HepG2 (cell line): ENCODE data around the gene EFNA4. TPM values are rescaled to one million over a fixed set of nuclear protein-coding genes. Genes with fewer than 3 reads are reported as not detected.

Experiments used
- CBFB ChIP-seq: sonication (generic); formaldehyde crosslinking; IDR thresholded peaks from 2 replicates; pipeline ENCODE4 v1.4.0; 2020; ENCODE audit warnings: missing genetic modification reagents
- CBX5 ChIP-seq: sonication (generic); formaldehyde crosslinking; IDR thresholded peaks from 2 replicates; pipeline ENCODE4 v1.4.0; 2020; ENCODE audit warnings: missing genetic modification reagents, borderline replicate concordance
- DBP ChIP-seq: sonication (generic); formaldehyde crosslinking; IDR thresholded peaks from 2 replicates; pipeline ENCODE4 v1.4.0; 2020; ENCODE audit warnings: missing genetic modification reagents; ENCODE audit errors: not compliant biosample characterization
- FOSL1 ChIP-seq: sonication (generic); formaldehyde crosslinking; IDR thresholded peaks from 2 replicates; pipeline ENCODE4 v1.9.0; 2021; ENCODE audit warnings: missing genetic modification reagents, borderline replicate concordance
- GRHL1 ChIP-seq: sonication (generic); formaldehyde crosslinking; conservative IDR thresholded peaks from 2 replicates; pipeline ENCODE4 v1.8.0; 2022; ENCODE audit warnings: missing genetic modification reagents
- HMGA1 ChIP-seq: sonication (generic); formaldehyde crosslinking; conservative IDR thresholded peaks from 2 replicates; pipeline ENCODE4 v1.4.0; 2020; ENCODE audit warnings: missing genetic modification reagents
- HNRNPK ChIP-seq: fragments of 200-400 bp; formaldehyde crosslinking; IDR thresholded peaks from 2 replicates; pipeline ENCODE4 v1.6.1; 2018; ENCODE audit warnings: low read length, low read depth, moderate library complexity, mild to moderate bottlenecking; ENCODE audit not compliant: poor library complexity, severe bottlenecking
- JARID2 ChIP-seq: sonication (generic); formaldehyde crosslinking; IDR thresholded peaks from 2 replicates; pipeline ENCODE4 v1.8.1; 2023; ENCODE audit warnings: missing genetic modification reagents, inconsistent platforms; ENCODE audit not compliant: insufficient replicate concordance
- KDM1A ChIP-seq: IDR thresholded peaks from 2 replicates; pipeline ENCODE4 v1.6.1; 2016; ENCODE audit warnings: missing compliant biosample characterization
- MEIS2 ChIP-seq: sonication (generic); formaldehyde crosslinking; IDR thresholded peaks from 2 replicates; pipeline ENCODE4 v1.9.0; 2021; ENCODE audit warnings: mild to moderate bottlenecking, missing genetic modification reagents
- NBN ChIP-seq: fragments of 450-650 bp; conservative IDR thresholded peaks from 2 replicates; pipeline ENCODE4 v1.6.1; 2017
- NFE2L1 ChIP-seq: sonication (generic); formaldehyde crosslinking; IDR thresholded peaks from 2 replicates; pipeline ENCODE4 v1.4.0; 2020; ENCODE audit warnings: missing genetic modification reagents, mild to moderate bottlenecking, borderline replicate concordance
- ONECUT2 ChIP-seq: sonication (generic); formaldehyde crosslinking; IDR thresholded peaks from 2 replicates; pipeline ENCODE4 v1.4.0; 2020; ENCODE audit warnings: missing genetic modification reagents
- RFXAP ChIP-seq: sonication (generic); formaldehyde crosslinking; IDR thresholded peaks from 2 replicates; pipeline ENCODE4 v1.4.0; 2020; ENCODE audit warnings: missing genetic modification reagents, borderline replicate concordance
- SMYD3 ChIP-seq: sonication (generic); formaldehyde crosslinking; IDR thresholded peaks from 2 replicates; pipeline ENCODE4 v1.8.1; 2023; ENCODE audit warnings: mild to moderate bottlenecking, missing genetic modification reagents
- SP1 ChIP-seq, 2 experiments: fragments of 450-650 bp in 1 of 2; sonication (generic) in 1 of 2; formaldehyde crosslinking in 1 of 2; IDR thresholded peaks; 2 replicates each; pipeline versions ENCODE4 v1.4.0 to v1.6.1; 2016 to 2020; ENCODE audit warnings: missing genetic modification reagents in 1 of 2
- ZBTB34 ChIP-seq: sonication (generic); formaldehyde crosslinking; IDR thresholded peaks from 2 replicates; pipeline ENCODE4 v1.8.0; 2022; ENCODE audit warnings: mild to moderate bottlenecking, missing genetic modification reagents
- ZBTB7A ChIP-seq: sonication (generic); formaldehyde crosslinking; IDR thresholded peaks from 2 replicates; pipeline ENCODE4 v1.8.0; 2022; ENCODE audit warnings: mild to moderate bottlenecking, missing genetic modification reagents
- ZFP82 ChIP-seq: sonication (generic); formaldehyde crosslinking; IDR thresholded peaks from 2 replicates; pipeline ENCODE4 v1.5.1; 2020; ENCODE audit warnings: mild to moderate bottlenecking, missing genetic modification reagents, borderline replicate concordance
- ZNF20 ChIP-seq: sonication (generic); formaldehyde crosslinking; IDR thresholded peaks from 2 replicates; pipeline ENCODE4 v1.4.0; 2020; ENCODE audit warnings: mild to moderate bottlenecking, moderate library complexity, missing genetic modification reagents
- ZNF24 ChIP-seq: fragments of 450-650 bp; IDR thresholded peaks from 2 replicates; pipeline ENCODE4 v1.6.1; 2017; ENCODE audit warnings: antibody characterized with exemption, mild to moderate bottlenecking
- ZNF572 ChIP-seq: sonication (generic); formaldehyde crosslinking; IDR thresholded peaks from 2 replicates; pipeline ENCODE4 v1.5.1; 2020; ENCODE audit warnings: mild to moderate bottlenecking, missing genetic modification reagents
- ZNF780A ChIP-seq: sonication (generic); formaldehyde crosslinking; IDR thresholded peaks from 2 replicates; pipeline ENCODE4 v1.8.0; 2022; ENCODE audit warnings: mild to moderate bottlenecking, missing genetic modification reagents, moderate library complexity
- polyA plus RNA-seq, 8 experiments: library from polyadenylated mRNA; depleted of rRNA in 3 of 8; stranded (reverse) in 7 of 8; unstranded in 1 of 8; fragments of >200 nt; fragmentation: Illumina TruSeq in 4 of 8; extraction: Trizol in 4 of 8; gene quantifications; 2 replicates each; pipeline versions ENCODE4 v1.2.1 to v1.2.3, GENCODE V29; 2011 to 2016; ENCODE audit warnings: low read depth in 4 of 8, missing spikeins in 1 of 8, mixed read lengths in 1 of 8; ENCODE audit not compliant: insufficient read depth in 1 of 8
- total RNA-seq, 5 experiments: library from RNA; depleted of rRNA; stranded (reverse); fragments of >200 nt; fragmentation: Illumina TruSeq; extraction: Trizol; gene quantifications; 2 replicates each; pipeline ENCODE4 v1.2.3, GENCODE V29; 2016; ENCODE audit warnings: low read depth in 1 of 5
- TF ChIP-seq, protein P1 (sequence below): IDR thresholded peaks from 2 replicates; pipeline ENCODE4 v1.6.1; 2016; ENCODE audit warnings: low read depth, borderline replicate concordance
- TF ChIP-seq, protein P2 (sequence below): sonication (generic); formaldehyde crosslinking; IDR thresholded peaks from 2 replicates; pipeline ENCODE4 v1.4.0; 2020; ENCODE audit warnings: missing genetic modification reagents, low read depth, mild to moderate bottlenecking, borderline replicate concordance

Gene EFNA4
- total and polyA plus RNA-seq, 2 of the 13 experiments (the other 11 are each of a cell fraction or from before 2014, with no cell fraction given), result 12.0 to 17.2 TPM

DNA sequence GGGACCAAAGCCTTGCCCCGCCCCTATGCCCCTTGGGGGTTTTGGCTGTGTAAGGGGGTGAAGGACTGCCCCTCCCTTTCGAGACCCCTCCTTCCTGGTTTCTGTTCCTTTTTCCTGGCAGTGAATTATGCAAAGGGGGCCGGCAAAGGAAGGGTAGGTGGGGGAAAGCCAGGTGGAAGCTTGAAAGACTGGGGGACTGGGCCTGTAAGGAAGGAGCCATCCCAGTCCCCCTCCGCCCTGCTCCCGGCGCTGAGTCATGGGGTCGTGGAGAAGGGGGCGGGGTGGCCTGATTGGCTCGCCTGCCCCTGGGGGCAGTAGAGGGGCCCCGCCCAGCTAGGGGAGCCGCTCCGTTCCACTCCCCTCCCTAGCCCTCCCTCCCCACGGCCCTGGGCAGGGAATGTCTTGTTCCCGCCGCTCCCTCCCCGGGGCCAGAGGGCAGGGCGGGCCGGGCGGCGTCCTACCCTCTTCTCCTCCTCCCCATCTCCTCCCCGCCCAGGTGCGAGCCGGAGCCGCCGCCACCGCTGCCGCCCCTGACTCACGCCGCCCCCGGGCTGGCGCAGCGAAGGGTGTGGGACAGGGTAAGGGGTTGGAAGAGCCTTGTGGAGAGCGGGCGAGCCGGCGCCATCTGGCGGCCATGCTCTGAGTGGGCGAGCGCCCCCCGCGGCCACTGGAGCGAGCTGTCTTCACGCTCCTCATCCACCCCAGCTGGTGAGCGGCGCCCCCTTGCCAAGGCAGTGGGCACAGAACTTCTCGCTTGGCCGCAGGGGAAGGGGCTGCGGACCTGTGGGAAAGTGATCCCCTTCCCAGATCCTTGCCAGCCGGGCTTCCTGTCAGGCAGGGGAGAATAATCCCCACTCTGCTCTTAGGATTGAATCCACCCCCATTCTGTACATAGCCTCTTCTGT is 46.2 kb upstream of the EFNA4 start (continued):
- TF ChIP-seq ZNF20 (CRISPR knock-in tag) (no peak), DBP (CRISPR knock-in tag) (no peak), ZFP82 (no peak), HMGA1 (no peak), ONECUT2 (no peak), ZBTB7A (CRISPR knock-in tag) (peak; percentile 95), ZBTB34 (CRISPR knock-in tag) (no peak), RFXAP (CRISPR knock-in tag) (peak; percentile 57; the same call in 1 of the 2 replicates), ZNF572 (CRISPR knock-in tag) (peak; percentile 45; the same call in 1 of the 2 replicates), CBX5 (CRISPR knock-in tag) (peak; percentile 95; the same call in 1 of the 2 replicates), KDM1A (CRISPR knock-in tag) (0 out of 2 replicates have a peak, but pooled peaks have one; percentile 15), CBFB (peak; percentile 83; the same call in 1 of the 2 replicates), GRHL1 (CRISPR knock-in tag) (no peak), ZNF780A (CRISPR knock-in tag) (no peak), ZNF24 (no peak; the same call in 1 of the 2 replicates), SP1 (IDR thresholded peaks at IDR 0.05) (no peak), SP1 (CRISPR knock-in tag; IDR thresholded peaks at IDR 0.05) (peak; percentile 65), JARID2 (CRISPR knock-in tag) (peak; percentile 73), HNRNPK (peak; percentile 99), FOSL1 (CRISPR knock-in tag) (no peak; the same call in 1 of the 2 replicates), MEIS2 (peak; percentile 74; the same call in 1 of the 2 replicates), NFE2L1 (CRISPR knock-in tag) (no peak), SMYD3 (CRISPR knock-in tag) (no peak), NBN (no peak)
- TF ChIP-seq, protein P1, sequence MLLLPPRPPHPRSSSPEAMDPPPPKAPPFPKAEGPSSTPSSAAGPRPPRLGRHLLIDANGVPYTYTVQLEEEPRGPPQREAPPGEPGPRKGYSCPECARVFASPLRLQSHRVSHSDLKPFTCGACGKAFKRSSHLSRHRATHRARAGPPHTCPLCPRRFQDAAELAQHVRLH (CRISPR knock-in tag), result peak; percentile 90
- TF ChIP-seq, protein P2, sequence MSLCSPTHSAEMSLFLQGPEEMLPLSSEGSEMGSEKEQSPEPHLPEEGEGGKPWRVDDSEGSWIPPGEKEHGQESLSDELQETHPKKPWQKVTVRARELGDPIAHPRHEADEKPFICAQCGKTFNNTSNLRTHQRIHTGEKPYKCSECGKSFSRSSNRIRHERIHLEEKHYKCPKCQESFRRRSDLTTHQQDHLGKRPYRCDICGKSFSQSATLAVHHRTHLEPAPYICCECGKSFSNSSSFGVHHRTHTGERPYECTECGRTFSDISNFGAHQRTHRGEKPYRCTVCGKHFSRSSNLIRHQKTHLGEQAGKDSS, result peak; percentile 80; the same call in 1 of the 2 replicates
